GM13977 (cell line): ENCODE measurements around the gene ZNF655.

Experiments used
- DNase-seq: peaks from one replicate; pipeline ENCODE4 v3.0.0; 2012; ENCODE audit warnings: low spot score
- CTCF ChIP-seq: IDR thresholded peaks from 2 replicates; pipeline ENCODE4 v1.5.1; 2012; ENCODE audit warnings: mild to moderate bottlenecking, control low read depth; ENCODE audit not compliant: insufficient read depth; ENCODE audit errors: extremely low read depth, missing control alignments
- in situ Hi-C: fragments of 300-500 bp; cut with MboI; formaldehyde crosslinking; loops from one replicate; pipeline ENCODE4 v1.12.0; 2022; ENCODE audit warnings: low sequenced_read_pairs, low pct_unique_long_range_greater_than_20kb, mixed read lengths, inconsistent platforms; ENCODE audit not compliant: unreplicated experiment

ZNF655 gene

DNA sequence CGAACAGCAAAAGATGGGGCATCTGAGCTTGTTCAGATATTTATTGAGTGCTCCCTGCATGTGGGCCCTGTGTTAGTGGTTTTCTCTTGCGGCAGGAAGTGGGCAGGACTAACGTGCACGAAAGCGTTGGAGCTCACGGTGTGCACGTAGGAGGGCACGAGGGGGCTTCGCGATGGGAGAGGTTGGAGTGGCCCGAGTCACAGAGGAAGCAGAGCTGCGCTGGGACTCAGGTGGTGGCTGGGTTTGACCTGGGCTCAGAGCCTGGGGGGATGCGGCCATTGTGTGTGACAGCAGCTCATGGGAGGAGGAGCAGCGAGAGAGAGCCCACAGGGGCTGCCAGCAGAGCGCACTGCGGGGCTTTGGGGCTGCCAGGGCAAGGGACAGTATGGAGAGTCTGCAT, 66.0 kb downstream of the ZNF655 start:
- TF ChIP-seq CTCF: no peak
- in situ Hi-C loops: no loop called here
- no peak for DNase-seq

DNA sequence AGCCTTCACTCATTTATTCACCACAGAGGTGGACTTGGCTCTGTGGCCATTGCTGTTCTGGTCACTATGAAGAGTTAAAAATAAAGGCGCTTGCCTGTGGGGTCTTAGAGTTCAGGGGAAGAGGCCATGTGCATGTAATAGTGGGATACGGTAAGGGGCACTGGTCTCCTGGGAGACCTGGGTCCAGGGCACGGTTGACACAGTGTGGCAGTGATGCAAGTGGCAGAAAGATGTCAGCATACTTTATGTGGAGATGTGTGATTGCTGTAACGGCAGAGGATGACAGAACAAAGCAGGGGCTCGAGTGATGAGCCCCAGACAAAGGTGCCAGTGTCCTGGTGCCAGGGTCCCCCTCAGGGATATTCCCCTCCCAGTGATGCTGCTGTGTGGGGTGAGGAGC, 66.9 kb downstream of the ZNF655 start:
- no peak for TF ChIP-seq CTCF
- in situ Hi-C loops: no loop called here
- DNase-seq: no peak

- TF ChIP-seq CTCF: no peak
- DNase-seq: no peak
- in situ Hi-C loops: no loop called here
Measured at GRCh38 chr7:99625961-99626360, 67.5 kb downstream of the ZNF655 start.
